NCI-H2107 (cell line): Measurements from ENCODE around the gene EXOSC1.
"Not testable (repeated sequence)": the region's sequence is repeated elsewhere in the genome, so short reads cannot be mapped to it uniquely, and the experiment has no call there.

Experiments used
- DNase-seq: peaks from one replicate; lab custom pipeline; 2025; lab: John Stamatoyannopoulos, UW

EXOSC1 gene

DNA sequence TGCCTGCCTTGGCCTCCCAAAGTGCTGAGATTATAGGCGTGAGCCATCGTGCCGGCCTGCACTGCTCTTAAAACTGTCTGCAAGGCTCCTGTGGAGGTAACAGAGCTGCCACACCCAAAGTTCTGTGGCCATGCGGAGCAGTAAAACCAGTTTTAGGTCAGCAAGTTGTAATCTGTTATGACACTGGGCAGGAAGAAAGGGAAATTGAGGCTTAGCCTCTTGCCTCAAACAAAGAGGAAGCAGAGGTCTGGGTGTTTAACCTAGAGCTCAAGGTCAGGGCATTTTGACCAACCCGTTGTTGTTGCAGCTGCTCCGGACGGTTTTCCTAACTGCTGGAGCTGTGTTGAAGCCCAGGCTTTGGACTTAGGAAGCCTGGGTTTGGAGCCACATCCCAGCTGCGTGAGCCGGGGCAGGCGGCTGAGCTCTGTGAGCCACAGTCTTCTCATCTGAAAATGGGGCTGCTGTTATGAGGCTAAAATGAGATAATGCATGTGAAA is 37.3 kb downstream of the EXOSC1 start:
- no peak for DNase-seq

DNA sequence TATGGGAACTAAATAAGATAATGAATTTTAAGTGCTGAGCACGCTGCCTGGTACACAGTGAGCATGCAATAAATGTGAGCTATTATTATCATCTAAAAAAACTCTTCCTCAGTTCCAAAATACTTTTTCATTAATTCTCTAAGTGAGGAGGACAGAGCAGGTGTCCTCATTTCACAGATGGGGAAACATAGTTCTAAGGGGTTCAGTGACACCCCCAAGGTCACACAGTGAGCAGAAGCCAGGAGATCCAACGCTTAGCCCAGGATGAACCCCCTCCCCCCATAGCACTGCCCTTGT is 37.9 kb downstream of the EXOSC1 start:
- DNase-seq: no peak

DNA sequence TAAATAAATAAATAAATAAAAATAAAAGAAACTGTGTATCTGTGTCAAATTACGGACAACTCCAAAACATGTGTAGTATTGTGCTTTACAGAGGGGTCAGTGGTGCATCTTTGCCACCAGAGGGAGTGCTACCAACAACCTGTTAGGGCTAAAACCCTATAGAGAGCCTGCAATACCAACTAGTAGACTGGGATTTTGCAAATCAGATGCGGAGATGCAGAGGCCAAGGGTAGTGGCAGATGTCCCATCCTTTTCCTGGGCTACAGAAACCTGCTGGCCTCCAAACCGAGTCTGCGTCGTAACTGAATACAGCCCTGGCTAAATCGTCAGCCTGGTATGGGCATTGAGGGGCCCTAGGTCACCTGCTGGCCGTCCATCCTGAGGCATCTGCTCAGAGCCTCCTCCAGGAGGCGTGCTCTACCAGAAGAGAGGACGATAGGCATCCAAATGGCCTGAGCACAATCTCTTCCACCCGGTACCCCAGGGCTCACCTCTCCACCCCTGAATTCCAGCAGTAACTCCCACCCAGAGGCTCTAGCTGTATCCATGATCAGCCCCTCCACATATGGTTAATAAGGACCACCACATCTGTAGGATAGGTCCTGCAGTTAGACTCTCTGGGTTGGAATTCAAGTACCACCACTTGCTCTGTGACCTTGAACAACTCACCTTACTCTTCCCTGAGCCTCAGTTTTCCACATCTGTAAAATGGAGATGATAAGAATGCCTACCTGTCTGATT is 38.4 kb downstream of the EXOSC1 start:
- peak; percentile 14 for DNase-seq

DNA sequence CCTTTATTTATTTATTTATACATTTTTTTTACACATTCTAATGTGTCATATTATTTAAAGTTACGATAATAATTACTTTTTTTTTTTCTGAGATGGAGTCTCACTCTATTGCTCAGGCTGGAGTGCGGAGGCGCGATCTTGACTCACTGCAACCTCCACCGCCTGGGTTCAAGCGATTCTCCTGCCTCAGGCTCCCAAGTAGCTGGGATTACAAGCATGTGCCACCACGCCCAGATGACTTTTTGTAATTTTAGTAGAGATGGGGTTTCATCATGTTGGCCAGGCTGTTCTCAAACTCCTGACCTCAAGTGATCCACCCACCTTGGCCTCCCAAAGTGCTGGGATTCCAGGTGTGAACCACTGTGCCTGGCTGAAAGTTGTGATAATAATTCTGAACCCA is 39.3 kb downstream of the EXOSC1 start:
- DNase-seq: not testable (repeated sequence)

DNA sequence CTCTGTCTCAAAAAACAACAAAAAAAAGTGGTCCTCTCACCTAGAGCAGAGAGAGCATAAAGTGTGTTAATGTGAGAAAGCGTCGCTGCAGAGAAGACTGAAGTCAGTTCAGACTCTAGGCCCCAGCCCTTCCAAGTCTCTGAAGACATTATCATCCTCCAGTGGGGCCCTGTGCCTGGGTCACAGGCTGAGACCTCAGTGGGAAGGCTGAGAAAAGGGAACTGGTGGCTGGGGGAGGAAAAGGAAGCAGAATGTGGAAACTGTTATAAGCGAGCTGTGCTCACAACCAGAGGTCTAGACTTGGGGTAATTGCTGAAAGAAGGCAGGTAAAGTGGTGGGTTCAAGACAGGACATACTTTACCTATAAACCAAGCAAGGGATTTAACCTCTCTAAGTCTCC is 39.7 kb downstream of the EXOSC1 start:
- no peak for DNase-seq

DNA sequence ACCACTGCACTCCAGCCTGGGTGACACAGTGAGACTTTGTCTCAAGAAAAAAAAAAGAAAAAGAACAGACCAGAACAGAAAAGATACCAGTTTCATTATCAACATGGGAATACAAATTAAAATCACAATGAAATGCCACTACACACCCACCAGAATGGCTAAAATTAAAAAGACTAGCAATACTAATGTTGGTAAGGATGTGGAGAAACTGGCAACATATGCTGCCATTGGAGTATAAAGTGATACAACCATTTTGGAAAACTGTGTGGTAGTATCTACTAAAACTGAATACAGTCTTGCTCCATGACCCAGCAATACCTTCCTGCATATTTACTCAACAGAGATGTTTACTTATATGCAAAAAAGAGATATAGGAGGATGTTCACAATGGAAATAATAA is 41.8 kb downstream of the EXOSC1 start:
- DNase-seq: no peak

DNA sequence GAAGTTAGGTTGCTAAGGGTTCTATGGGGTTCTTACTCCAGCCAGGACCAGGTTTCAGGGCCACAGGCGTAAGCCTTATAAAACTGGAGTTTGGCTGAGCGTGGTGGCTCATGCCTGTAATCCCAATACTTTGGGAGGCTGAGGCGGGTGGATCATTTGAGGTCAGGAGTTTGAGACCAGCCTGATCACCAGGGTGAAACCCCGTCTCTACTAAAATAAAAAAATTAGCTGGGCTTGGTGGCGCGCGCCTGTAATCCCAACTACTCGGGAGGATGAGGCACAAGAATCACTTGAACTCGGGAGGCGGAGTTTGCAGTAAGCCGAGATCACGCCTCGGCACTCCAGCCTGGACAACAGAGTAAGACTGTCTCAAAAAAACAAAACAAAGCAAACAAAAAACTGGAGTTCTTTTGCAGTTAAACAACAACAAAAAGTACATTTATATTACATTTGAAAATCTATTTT is 44.3 kb downstream of the EXOSC1 start:
- DNase-seq: no peak

DNA sequence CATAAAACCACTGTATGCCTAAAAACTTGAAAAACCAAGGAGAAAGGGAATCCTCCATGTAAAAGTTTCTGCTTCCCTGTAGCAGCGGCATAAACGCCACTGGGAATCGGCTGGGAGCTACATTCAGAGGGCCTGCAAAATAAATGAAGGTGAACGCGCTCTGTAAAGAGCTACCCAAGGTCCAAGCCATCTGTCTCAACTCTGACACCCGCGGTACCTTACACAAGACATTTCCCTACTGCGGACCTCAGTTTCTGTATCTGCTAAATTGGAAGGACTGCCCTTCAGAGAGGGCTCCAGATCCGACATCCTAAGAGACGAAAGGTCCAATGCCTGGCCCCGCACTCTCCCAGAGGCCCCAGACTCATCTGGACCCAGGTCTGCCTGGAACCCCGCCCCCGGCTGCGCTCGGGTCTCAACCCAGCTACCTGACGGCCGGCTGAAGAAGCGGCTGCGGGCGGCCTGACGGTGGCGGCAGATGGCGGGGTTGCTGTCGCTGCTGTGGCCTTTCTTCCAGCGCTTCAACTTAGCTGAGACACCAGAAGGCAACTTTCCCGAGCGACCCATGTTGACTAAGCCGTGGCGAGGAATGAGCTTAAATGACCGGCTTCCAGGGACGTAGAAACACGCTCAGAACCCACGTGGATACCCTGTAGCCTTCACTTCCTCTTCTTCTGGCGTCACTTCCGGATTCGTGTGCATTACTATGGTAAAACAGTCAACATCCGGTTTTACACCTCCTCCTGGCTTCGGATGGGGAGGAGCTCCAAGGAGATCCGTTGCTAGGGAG is 44.9 kb downstream of the EXOSC1 start, which contains the start of gene RRP12:
TSS of gene RRP12 (minus strand) at position 676 of the 790 bp plus-strand sequence. CDS start at position 567, 109 bp downstream.
- DNase-seq: peak; percentile 70

DNA sequence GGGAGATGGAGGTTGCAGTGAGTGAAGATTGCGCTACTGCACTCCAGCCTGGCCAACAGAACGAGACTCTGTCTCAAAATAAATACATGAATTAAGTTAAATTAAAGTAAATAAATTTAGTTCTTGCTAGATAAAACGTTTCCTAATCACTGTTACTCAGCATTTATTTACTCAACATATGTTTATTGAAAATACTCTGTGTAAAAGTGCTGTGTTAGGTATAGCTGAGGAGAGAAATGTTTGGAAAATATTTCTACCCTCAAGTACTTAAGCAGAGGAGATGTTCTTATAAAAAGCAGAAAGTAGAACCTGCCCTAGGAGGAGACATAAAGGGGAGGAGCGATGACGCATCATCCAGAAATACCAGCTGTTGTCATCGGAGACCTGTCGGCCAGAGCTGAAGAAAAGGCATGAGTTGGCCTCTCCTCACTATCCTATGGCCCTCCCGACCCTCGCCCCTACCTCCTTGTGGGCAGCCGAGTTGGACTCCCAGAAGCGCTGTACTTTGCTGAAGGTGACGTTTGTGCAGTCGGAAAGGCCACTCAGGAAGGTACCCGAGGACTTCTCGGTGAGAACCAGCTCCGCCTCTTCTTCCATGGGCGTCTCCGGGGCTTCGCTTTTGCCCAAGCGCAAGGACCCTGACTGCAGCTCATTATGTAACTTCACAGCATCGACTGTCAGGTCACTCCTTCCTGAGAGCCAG is 45.8 kb downstream of the EXOSC1 start:
- no peak for DNase-seq

DNA sequence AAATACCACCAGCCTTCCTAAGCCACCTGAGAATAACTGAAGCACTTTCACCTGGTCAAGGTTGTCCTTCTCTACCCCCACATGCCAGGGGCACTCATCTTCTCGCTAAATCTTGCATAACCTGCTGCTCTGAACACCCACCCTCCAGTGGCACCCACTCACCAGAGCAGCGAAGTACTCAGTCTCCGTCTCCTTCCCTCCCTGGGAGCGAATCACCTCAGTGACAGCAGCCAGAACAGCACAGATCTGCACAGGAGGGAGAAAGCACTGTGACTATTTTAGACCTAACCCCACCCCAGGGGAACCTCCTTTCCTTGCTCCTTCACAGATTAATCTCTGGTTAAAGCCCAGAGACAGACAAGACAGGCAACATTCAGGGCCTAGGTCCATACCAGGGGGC is 49.8 kb downstream of the EXOSC1 start:
- DNase-seq: no peak

DNA sequence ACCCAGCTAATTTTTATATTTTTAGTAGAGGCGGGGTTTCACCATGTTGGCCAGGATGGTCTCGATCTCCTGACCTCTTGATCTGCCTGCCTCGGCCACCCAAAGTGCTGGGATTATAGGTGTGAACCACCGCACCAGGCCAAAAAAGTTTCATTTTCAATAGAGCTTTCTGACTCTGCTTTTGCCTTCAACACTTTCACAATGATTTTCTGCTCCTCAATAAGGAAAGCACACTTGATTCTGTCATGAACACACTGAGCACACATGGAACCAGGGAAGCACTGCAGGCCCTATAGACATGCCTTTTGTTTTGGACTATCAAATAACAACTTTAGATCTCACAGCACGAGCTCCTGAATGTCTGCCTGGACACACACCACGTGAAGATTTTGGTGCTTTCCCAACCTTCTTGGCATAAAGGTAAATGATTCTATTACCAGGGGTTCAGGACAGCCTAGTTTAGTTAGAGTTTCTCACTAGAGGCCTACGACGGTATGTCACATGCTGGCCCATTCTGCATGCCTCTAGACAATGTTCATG is 52.7 kb downstream of the EXOSC1 start:
- no peak for DNase-seq

DNA sequence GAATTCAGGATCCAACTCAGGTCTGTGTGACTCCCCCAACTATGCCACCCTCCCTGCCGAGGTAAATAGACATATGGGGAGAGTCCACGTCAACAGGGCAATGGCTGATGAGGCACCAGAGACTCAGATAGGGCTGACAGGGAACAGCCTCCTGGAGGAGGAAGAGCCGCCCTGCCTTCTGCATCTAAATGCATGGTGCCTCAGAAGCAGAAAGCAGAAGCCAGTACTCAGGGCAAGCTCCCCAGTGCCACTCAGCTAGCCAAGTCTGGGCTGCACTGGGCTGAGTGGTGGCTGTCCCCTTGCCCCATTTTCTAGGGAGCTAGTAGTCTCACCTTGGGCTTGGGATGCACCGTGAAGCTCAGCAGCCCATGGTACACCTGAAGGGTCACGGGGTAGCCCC is 55.7 kb downstream of the EXOSC1 start:
- no peak for DNase-seq

DNA sequence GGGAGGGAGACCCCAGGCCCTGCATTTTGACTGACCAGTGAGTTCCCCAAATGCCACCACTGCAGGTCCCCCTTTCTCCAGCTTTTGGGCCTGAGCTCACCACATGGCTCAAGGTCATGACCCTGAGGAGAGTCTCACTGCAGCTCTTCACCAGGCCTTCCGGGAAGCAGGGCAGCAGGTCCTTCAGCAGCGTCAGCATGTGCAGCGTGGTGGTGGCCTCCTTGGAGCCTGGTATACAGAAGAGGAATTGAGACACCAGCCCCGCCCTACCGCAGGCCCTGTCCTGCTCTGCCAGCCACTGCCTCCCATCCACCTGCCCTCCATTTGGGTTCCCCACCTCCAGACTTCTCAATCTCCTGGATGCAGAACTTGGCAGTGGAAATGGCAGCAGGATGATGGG is 57.7 kb downstream of the EXOSC1 start:
- no peak for DNase-seq
